Stimulated activated naive CD8-positive, alpha-beta T cell treated with anti-CD3 and anti-CD28 coated beads, Interleukin-15, Interleukin-2, amounts not matched to agents 100 U/mL and 50 U/mL, for 24 hours (primary cell): ENCODE data around the gene EVI5L.

Experiments
- ATAC-seq: fragments of 150-1000 bp; cut with Tn5 transposase; one replicate; pipeline ENCODE4 v1.10.0; 2021
- DNase-seq: peaks from one replicate; pipeline ENCODE4 v3.0.0; 2021

Gene EVI5L

GRCh38 chr19:7897292-7897691 lies 67.3 kb downstream of the EVI5L start:
- no peak for ATAC-seq
- no peak for DNase-seq

- DNase-seq (no peak), ATAC-seq (no peak)
Observed at GRCh38 chr19:7898967-7899366, 68.9 kb downstream of the EVI5L start.

GRCh38 chr19:7899751-7900378 lies 69.8 kb downstream of the EVI5L start:
- DNase-seq = no peak
- ATAC-seq = no peak

GRCh38 chr19:7900401-7900870 lies 70.4 kb downstream of the EVI5L start:
- ATAC-seq (no peak), DNase-seq (no peak)

GRCh38 chr19:7900931-7901330 lies 70.9 kb downstream of the EVI5L start:
- DNase-seq (no peak), ATAC-seq (no peak)

GRCh38 chr19:7901337-7901736 lies 71.3 kb downstream of the EVI5L start:
- DNase-seq = no peak

GRCh38 chr19:7902796-7903243 lies 72.8 kb downstream of the EVI5L start:
- ATAC-seq (no peak), DNase-seq (no peak)

More at GRCh38 chr19:7901337-7901736, 71.3 kb downstream of the EVI5L start:
- ATAC-seq = no peak

GRCh38 chr19:7903244-7904073 lies 73.4 kb downstream of the EVI5L start, which contains the start of gene MAP2K7:
Gene MAP2K7 (plus strand): TSS chr19:7903877. CDS start chr19:7903945, 68 bp downstream.
- peak; percentile 81 for ATAC-seq
- peak; percentile 100 for DNase-seq

GRCh38 chr19:7904074-7905020 lies 74.3 kb downstream of the EVI5L start:
- DNase-seq = peak; percentile 70

GRCh38 chr19:7905268-7905667 lies 75.2 kb downstream of the EVI5L start:
- no peak for DNase-seq
- ATAC-seq = no peak

More at GRCh38 chr19:7904074-7905020, 74.3 kb downstream of the EVI5L start:
- peak; percentile 48 for ATAC-seq

GRCh38 chr19:7905859-7906258 lies 75.8 kb downstream of the EVI5L start:
- DNase-seq (no peak), ATAC-seq (no peak)

GRCh38 chr19:7907122-7907521 lies 77.1 kb downstream of the EVI5L start:
- DNase-seq (no peak), ATAC-seq (no peak)

GRCh38 chr19:7907544-7907943 lies 77.5 kb downstream of the EVI5L start:
- ATAC-seq = no peak
- DNase-seq = no peak

- DNase-seq (no peak), ATAC-seq (no peak)
Observed at GRCh38 chr19:7908078-7908699, 78.2 kb downstream of the EVI5L start.

- no peak for DNase-seq
- no peak for ATAC-seq
Observed at GRCh38 chr19:7908742-7909461, 78.9 kb downstream of the EVI5L start.

- DNase-seq (no peak), ATAC-seq (no peak)
Observed at GRCh38 chr19:7909471-7910067, 79.6 kb downstream of the EVI5L start.

- no peak for ATAC-seq
Observed at GRCh38 chr19:7910321-7911161, 80.5 kb downstream of the EVI5L start.

GRCh38 chr19:7911508-7912143 lies 81.6 kb downstream of the EVI5L start:
- DNase-seq (no peak), ATAC-seq (no peak)

More at GRCh38 chr19:7910321-7911161, 80.5 kb downstream of the EVI5L start:
- no peak for DNase-seq

- ATAC-seq = no peak
Observed at GRCh38 chr19:7912144-7912696, 82.2 kb downstream of the EVI5L start.

More at GRCh38 chr19:7912144-7912696, 82.2 kb downstream of the EVI5L start:
- DNase-seq = no peak
